GM12872 (cell line): ENCODE measurements around the gene SUCLG2.

ENCODE experiments used
- CTCF ChIP-seq: IDR thresholded peaks from 3 replicates; pipeline ENCODE4 v1.5.1; 2011; ENCODE audit warnings: low read depth, mild to moderate bottlenecking, low read length, moderate library complexity; ENCODE audit not compliant: insufficient read depth

Gene SUCLG2

GRCh38 chr3:67375976-67376375, 278.4 kb downstream of the SUCLG2 start:
- no peak for TF ChIP-seq CTCF

GRCh38 chr3:67362686-67363085, 291.7 kb downstream of the SUCLG2 start:
- TF ChIP-seq CTCF, result no peak

- no peak for TF ChIP-seq CTCF
These were observed 292.6 kb downstream of the SUCLG2 start for GRCh38 chr3:67361770-67362169.

- TF ChIP-seq CTCF, result no peak
These were observed 293.1 kb downstream of the SUCLG2 start for GRCh38 chr3:67361323-67361722.

GRCh38 chr3:67357610-67358458, 296.6 kb downstream of the SUCLG2 start:
- peak; percentile 68 for TF ChIP-seq CTCF

GRCh38 chr3:67349551-67350174, 304.7 kb downstream of the SUCLG2 start:
- TF ChIP-seq CTCF, result no peak

- no peak for TF ChIP-seq CTCF
These were observed 308.3 kb downstream of the SUCLG2 start for GRCh38 chr3:67346081-67346480.
